ENCODE measurements around the gene TTF2.

GRCh38 chr1:117032681-117033539 is 27.2 kb upstream of the TTF2 start:
- no peak for TF ChIP-seq CTCF (optimal IDR thresholded peaks at IDR 0.05 in 1 of 3, IDR thresholded peaks at IDR 0.05 in 1 of 3, conservative IDR thresholded peaks at IDR 0.05 in 1 of 3; ENCODE audit: extremely low read depth in 1 of 3, insufficient read depth in 2 of 3, low read length in 3 of 3)
- TF ChIP-seq EZH2 (IDR thresholded peaks at IDR 0.05; ENCODE audit: low read length): no peak

Data from keratinocyte (primary cell).